Body of pancreas (tissue), 4 donors: ENCODE measurements around the gene DLST. TPM values are rescaled to one million over a fixed set of nuclear protein-coding genes. Genes with fewer than 3 reads are reported as not detected.

ENCODE experiments used
- ATAC-seq: fragments of 150-250 bp; one replicate; pipeline ENCODE4 v1.9.1; 2016
- DNase-seq, 4 donors: peaks; one replicate each; pipeline ENCODE4 v3.0.0-alpha.2; 2019
- H3K27ac ChIP-seq, 4 donors: fragments of 200-600 bp; sonication (generic); 1 replicate in 3 of 4; 2 replicates in 1 of 4; pipeline versions ENCODE4 v1.5.1 to v1.6.1; 2016 to 2019; ENCODE audit warnings: mild to moderate bottlenecking in 1 of 4, mixed read lengths in 1 of 4, moderate library complexity in 1 of 4
- H3K27me3 ChIP-seq, 2 donors: fragments of 200-600 bp; sonication (generic); one replicate each; pipeline ENCODE4 v1.6.0; 2016; ENCODE audit warnings: mild to moderate bottlenecking in 1 of 2
- H3K36me3 ChIP-seq, 2 donors: fragments of 200-600 bp; sonication (generic); replicated peaks in 1 of 2; 2 replicates each; pipeline ENCODE4 v1.5.1; 2016; ENCODE audit warnings: low read depth in 2 of 2; ENCODE audit not compliant: insufficient read depth in 1 of 2
- H3K4me1 ChIP-seq: fragments of 200-600 bp; sonication (generic); one replicate; pipeline ENCODE4 v1.6.0; 2016
- H3K4me3 ChIP-seq, 2 donors: fragments of 200-600 bp; sonication (generic); 1 replicate in 1 of 2; 2 replicates in 1 of 2; pipeline ENCODE4 v1.5.1; 2016 to 2019
- H3K9me3 ChIP-seq, 3 donors: fragments of 200-600 bp; sonication (generic); 1 replicate in 2 of 3; 2 replicates in 1 of 3; pipeline ENCODE4 v1.5.1; 2016
- CTCF ChIP-seq, 7 experiments: fragments of 450-650 bp in 4 of 7; fragments of 200-600 bp in 3 of 7; sonication (generic) in 3 of 7; IDR thresholded peaks; one replicate each; pipeline ENCODE4 v1.5.1; 2016 to 2019; ENCODE audit warnings: antibody characterized with exemption in 7 of 7
- POLR2A ChIP-seq, 3 donors: fragments of 450-650 bp; IDR thresholded peaks; one replicate each; pipeline ENCODE4 v1.6.1; 2016; ENCODE audit warnings: antibody characterized with exemption in 3 of 3, mild to moderate bottlenecking in 2 of 3
- WGBS, 2 donors: methylation state at CpG; one replicate each; pipeline ENCODE4 v1.1.5; 2017; 5-methylcytosine and 5-hydroxymethylcytosine counted together
- intact Hi-C: fragments of 100-400 bp; cut with DNase I; formaldehyde crosslinking; loops from one replicate; pipeline ENCODE4 v1.15.1; 2023
- total RNA-seq, 2 donors: library from RNA; depleted of rRNA; stranded (reverse); fragments of >200 nt; gene quantifications; one replicate each; pipeline ENCODE4 v1.1.0, GENCODE V29; 2016

DLST gene
- total RNA-seq, 2 donors from 2014 or later = 33.7 to 36.3 TPM

- no peak for TF ChIP-seq CTCF (IDR thresholded peaks at IDR 0.05)
- no peak for TF ChIP-seq POLR2A (IDR thresholded peaks at IDR 0.05)
- Histone ChIP-seq H3K36me3 (no peaks in the 10 kb centered on the region), H3K27ac (no peak overlapping the region), H3K4me1 (no peaks in the 10 kb centered on the region), H3K4me3 (no peak overlapping the region), H3K27me3 (no peaks in the 10 kb centered on the region), H3K9me3 (peaks cover 0 to 3% (median 0%) of the 10 kb centered on the region in 3 donors)
- intact Hi-C loops = no loop called here
- WGBS, 2 donors = 87 to 100% methylated on average over 1 of the region's 1 CpG
- DNase-seq (no peak), ATAC-seq (no peak)
Measured at GRCh38 chr14:74836251-74836960, 45.3 kb upstream of the DLST start.

- intact Hi-C loops = no loop called here
- no peaks in the 10 kb centered on the region for H3K27me3 ChIP-seq
- DNase-seq = no peak
- H3K36me3 ChIP-seq = no peaks in the 10 kb centered on the region
- no peak for TF ChIP-seq POLR2A (IDR thresholded peaks at IDR 0.05)
- TF ChIP-seq CTCF (IDR thresholded peaks at IDR 0.05) = no peak
- H3K4me3 ChIP-seq = no peak overlapping the region
- H3K4me1 ChIP-seq = no peaks in the 10 kb centered on the region
- ATAC-seq = no peak
- WGBS, 2 donors = 66 to 80% methylated on average over 2 of the region's 2 CpGs
- no peaks in the 10 kb centered on the region for H3K9me3 ChIP-seq
- H3K27ac ChIP-seq = no peak overlapping the region
Measured at GRCh38 chr14:74838166-74838565, 43.5 kb upstream of the DLST start.

- Histone ChIP-seq H3K4me1 (no peaks in the 10 kb centered on the region), H3K36me3 (no peaks in the 10 kb centered on the region), H3K27me3 (no peaks in the 10 kb centered on the region), H3K4me3 (no peak overlapping the region), H3K9me3 (no peaks in the 10 kb centered on the region), H3K27ac (no peak overlapping the region)
- intact Hi-C loops = no loop called here
- ATAC-seq = no peak
- no peak for DNase-seq
- 90 to 91% methylated on average over 5 of the region's 5 CpGs for WGBS, 2 donors
- no peak for TF ChIP-seq CTCF (IDR thresholded peaks at IDR 0.05)
- TF ChIP-seq POLR2A (IDR thresholded peaks at IDR 0.05) = no peak
Measured at GRCh38 chr14:74840603-74841030, 41.1 kb upstream of the DLST start.

- ATAC-seq = no peak
- Histone ChIP-seq H3K27ac (no peak overlapping the region), H3K36me3 (no peaks in the 10 kb centered on the region), H3K4me3 (no peak overlapping the region), H3K4me1 (no peaks in the 10 kb centered on the region), H3K9me3 (no peaks in the 10 kb centered on the region), H3K27me3 (no peaks in the 10 kb centered on the region)
- WGBS, 2 donors = 76 to 85% methylated on average over 4 of the region's 4 CpGs
- DNase-seq = no peak
- TF ChIP-seq POLR2A (IDR thresholded peaks at IDR 0.05) = no peak
- TF ChIP-seq CTCF (IDR thresholded peaks at IDR 0.05) = no peak
- intact Hi-C loops = no loop called here
Measured at GRCh38 chr14:74841230-74842207, 40.2 kb upstream of the DLST start.
